CD4-positive, CD25-positive, alpha-beta regulatory T cell (primary cell): Measurements from ENCODE around the gene MYL9. TPM values are rescaled to one million over a fixed set of nuclear protein-coding genes. Genes with fewer than 3 reads are reported as not detected.
A peak's percentile ranks its signal among the peaks of the same experiment; 100 is the strongest.

Source experiments
- ATAC-seq, 2 donors: fragments of 150-1000 bp; cut with Tn5 transposase; one replicate each; pipeline ENCODE4 v1.10.0; 2021; ENCODE audit warnings: low read depth in 2 of 2, moderate number of reproducible peaks in 2 of 2, moderate library complexity in 1 of 2
- DNase-seq, 3 donors: peaks; one replicate each; pipeline versions ENCODE4 v3.0.0 to v3.0.0-alpha.2; 2012 to 2022; ENCODE audit warnings: mixed read lengths in 1 of 3
- H3K27ac ChIP-seq: one replicate; pipeline ENCODE4 v1.7.0; 2013; ENCODE audit warnings: mild to moderate bottlenecking, low read length; ENCODE audit not compliant: insufficient read depth, poor library complexity, severe bottlenecking
- H3K27me3 ChIP-seq: one replicate; pipeline ENCODE4 v1.7.0; 2013; ENCODE audit warnings: low read length; ENCODE audit not compliant: control insufficient read depth, insufficient read depth
- H3K36me3 ChIP-seq: one replicate; pipeline ENCODE4 v1.7.0; 2013; ENCODE audit warnings: mild to moderate bottlenecking, low read length, moderate library complexity; ENCODE audit not compliant: control insufficient read depth, insufficient read depth
- H3K4me1 ChIP-seq: 2 replicates; pipeline ENCODE4 v1.7.0; 2013; ENCODE audit warnings: mild to moderate bottlenecking, low read length; ENCODE audit not compliant: insufficient read depth, control insufficient read depth, poor library complexity, severe bottlenecking
- H3K4me3 ChIP-seq: one replicate; pipeline ENCODE4 v1.7.0; 2013; ENCODE audit warnings: low read depth, mild to moderate bottlenecking, low read length, moderate library complexity
- H3K9me3 ChIP-seq, 2 experiments: 1 replicate in 1 of 2; 2 replicates in 1 of 2; pipeline ENCODE4 v1.7.0; 2013; ENCODE audit warnings: low read length in 2 of 2, mild to moderate bottlenecking in 1 of 2, moderate library complexity in 1 of 2; ENCODE audit not compliant: control insufficient read depth in 2 of 2
- H3K27ac Mint-ChIP-seq, 3 donors: one replicate each; pipeline ENCODE4 v1.8.0; 2020 to 2022; ENCODE audit warnings: mild to moderate bottlenecking in 3 of 3, mixed read lengths in 3 of 3, moderate library complexity in 2 of 3
- H3K27me3 Mint-ChIP-seq: one replicate; pipeline ENCODE4 v1.8.0; 2022; ENCODE audit warnings: mild to moderate bottlenecking, mixed read lengths
- H3K36me3 Mint-ChIP-seq: one replicate; pipeline ENCODE4 v1.8.0; 2020; ENCODE audit warnings: mixed read lengths
- H3K4me1 Mint-ChIP-seq, 4 donors: one replicate each; pipeline ENCODE4 v1.8.0; 2020 to 2022; ENCODE audit warnings: mixed read lengths in 4 of 4, mild to moderate bottlenecking in 1 of 4
- H3K4me3 Mint-ChIP-seq, 4 donors: one replicate each; pipeline ENCODE4 v1.8.0; 2020 to 2022; ENCODE audit warnings: mild to moderate bottlenecking in 4 of 4, mixed read lengths in 4 of 4, moderate library complexity in 3 of 4
- H3K9me3 Mint-ChIP-seq, 7 donors: one replicate each; pipeline ENCODE4 v1.8.0; 2020 to 2022; ENCODE audit warnings: mixed read lengths in 7 of 7, mild to moderate bottlenecking in 3 of 7, moderate library complexity in 2 of 7
- polyA plus RNA-seq, 4 donors: library from polyadenylated mRNA; unstranded; fragments of 300-500 nt; fragmentation: Illumina TruSeq; gene quantifications; one replicate each; pipeline ENCODE4 v1.2.3, GENCODE V29; 2021
- total RNA-seq: library from RNA; stranded (reverse); gene quantifications from one replicate; pipeline ENCODE4 v1.2.3, GENCODE V29; 2022

Gene MYL9
- total and polyA plus RNA-seq, 5 donors from 2014 or later: 7.7 TPM; not detected in 4

- Histone ChIP-seq H3K27ac (no peak overlapping the region), H3K36me3 (no peaks in the 10 kb centered on the region), H3K4me1 (peaks cover 15% of the 10 kb centered on the region), H3K27me3 (no peaks in the 10 kb centered on the region), H3K4me3 (no peak overlapping the region), H3K9me3 (no peaks in the 10 kb centered on the region)
- DNase-seq (no peak), ATAC-seq (no peak)
- Mint-ChIP-seq H3K36me3 (peaks cover 4% of the 10 kb centered on the region), H3K4me3 (peak overlapping the region in 1 of 4 donors; percentile 70), H3K9me3 (peaks cover 0 to 2% (median 0%) of the 10 kb centered on the region in 7 donors), H3K27ac (peak overlapping the region in 1 of 3 donors; percentile 16), H3K27me3 (peaks cover 6% of the 10 kb centered on the region), H3K4me1 (peaks cover 0 to 27% (median 18%) of the 10 kb centered on the region in 4 donors)
These were observed 58.6 kb downstream of the MYL9 start for GRCh38 chr20:36599912-36600345.

Other genes with a start within 250 kb of the MYL9 start
- gene DLGAP4, start 235.2 kb upstream of the MYL9 start, total RNA-seq: 43.5 TPM
- 10 to 100 TPM; 10.8 to 15.2 (median 14.2) TPM for gene DLGAP4, start 235.2 kb upstream of the MYL9 start, polyA plus RNA-seq
- 38.9 TPM for gene TGIF2, start 32.1 kb downstream of the MYL9 start, total RNA-seq
- gene TGIF2, start 32.1 kb downstream of the MYL9 start, polyA plus RNA-seq: 10 to 100 TPM; 19.4 to 27.7 (median 24.1) TPM
- gene RAB5IF, start 64.3 kb downstream of the MYL9 start, total RNA-seq: 75.8 TPM
- gene RAB5IF, start 64.3 kb downstream of the MYL9 start, polyA plus RNA-seq: 100 to 1,000 TPM; 199 to 248 (median 214) TPM
- 39.4 TPM for gene SLA2, start 104.7 kb downstream of the MYL9 start, total RNA-seq
- gene SLA2, start 104.7 kb downstream of the MYL9 start, polyA plus RNA-seq: 10 to 100 TPM; 11.9 to 17.0 (median 14.7) TPM
- gene NDRG3, start 204.6 kb downstream of the MYL9 start, total RNA-seq: 26.7 TPM
- 10 to 100 TPM; 46.8 to 57.2 (median 55.1) TPM for gene NDRG3, start 204.6 kb downstream of the MYL9 start, polyA plus RNA-seq
- 12.2 TPM for gene DSN1, start 232.2 kb downstream of the MYL9 start, total RNA-seq
- 10 to 100 TPM; 11.8 to 17.9 (median 13.8) TPM for gene DSN1, start 232.2 kb downstream of the MYL9 start, polyA plus RNA-seq